HG02970 (cell line): Measurements from ENCODE around the gene HSD17B14.
"Not testable (repeated sequence)": the region's sequence is repeated elsewhere in the genome, so short reads cannot be mapped to it uniquely, and the experiment has no call there.

Experiments
- ATAC-seq: cut with Tn5 transposase; IDR thresholded peaks from one replicate; pipeline ENCODE4 v1.9.1; 2021; ENCODE audit warnings: mild to moderate bottlenecking, moderate library complexity, moderate number of reproducible peaks; ENCODE audit not compliant: unreplicated experiment, low FRiP score

The HSD17B14 gene

GRCh38 chr19:48768171-48768753 lies 68.0 kb downstream of the HSD17B14 start:
- not testable (repeated sequence) for ATAC-seq

- not testable (repeated sequence) for ATAC-seq
Observed at GRCh38 chr19:48765816-48766215, 70.5 kb downstream of the HSD17B14 start.
